ENCODE measurements around the gene HIPK2.

The HIPK2 gene

DNA sequence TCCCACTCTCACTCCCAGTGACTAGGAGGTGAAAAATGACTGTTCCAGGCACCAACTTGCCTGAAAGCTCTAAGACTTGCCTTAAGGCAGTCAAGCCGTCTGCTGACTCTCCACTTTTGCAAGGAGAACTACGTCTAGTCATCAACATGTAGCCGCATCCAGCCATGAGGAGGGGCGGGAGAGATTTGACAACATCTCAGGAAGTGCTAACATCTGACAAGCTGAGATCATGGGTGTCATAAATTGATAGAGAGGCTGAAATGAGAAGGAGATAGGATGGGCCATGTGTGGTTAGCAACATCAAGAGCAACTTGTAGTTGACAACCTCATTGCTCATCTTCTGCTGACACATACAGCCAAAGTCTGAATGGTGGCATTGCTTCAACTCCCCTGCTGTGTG lies 42.3 kb upstream of the HIPK2 start:
- no peak for TF ChIP-seq TCF12 (IDR thresholded peaks at IDR 0.05; ENCODE audit: low read depth)
- TF ChIP-seq, protein P1, sequence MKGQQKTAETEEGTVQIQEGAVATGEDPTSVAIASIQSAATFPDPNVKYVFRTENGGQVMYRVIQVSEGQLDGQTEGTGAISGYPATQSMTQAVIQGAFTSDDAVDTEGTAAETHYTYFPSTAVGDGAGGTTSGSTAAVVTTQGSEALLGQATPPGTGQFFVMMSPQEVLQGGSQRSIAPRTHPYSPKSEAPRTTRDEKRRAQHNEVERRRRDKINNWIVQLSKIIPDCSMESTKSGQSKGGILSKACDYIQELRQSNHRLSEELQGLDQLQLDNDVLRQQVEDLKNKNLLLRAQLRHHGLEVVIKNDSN (IDR thresholded peaks at IDR 0.05): no peak

- no peak for TF ChIP-seq EP300 (IDR thresholded peaks at IDR 0.05; ENCODE audit: borderline replicate concordance)
- TF ChIP-seq, protein P2, sequence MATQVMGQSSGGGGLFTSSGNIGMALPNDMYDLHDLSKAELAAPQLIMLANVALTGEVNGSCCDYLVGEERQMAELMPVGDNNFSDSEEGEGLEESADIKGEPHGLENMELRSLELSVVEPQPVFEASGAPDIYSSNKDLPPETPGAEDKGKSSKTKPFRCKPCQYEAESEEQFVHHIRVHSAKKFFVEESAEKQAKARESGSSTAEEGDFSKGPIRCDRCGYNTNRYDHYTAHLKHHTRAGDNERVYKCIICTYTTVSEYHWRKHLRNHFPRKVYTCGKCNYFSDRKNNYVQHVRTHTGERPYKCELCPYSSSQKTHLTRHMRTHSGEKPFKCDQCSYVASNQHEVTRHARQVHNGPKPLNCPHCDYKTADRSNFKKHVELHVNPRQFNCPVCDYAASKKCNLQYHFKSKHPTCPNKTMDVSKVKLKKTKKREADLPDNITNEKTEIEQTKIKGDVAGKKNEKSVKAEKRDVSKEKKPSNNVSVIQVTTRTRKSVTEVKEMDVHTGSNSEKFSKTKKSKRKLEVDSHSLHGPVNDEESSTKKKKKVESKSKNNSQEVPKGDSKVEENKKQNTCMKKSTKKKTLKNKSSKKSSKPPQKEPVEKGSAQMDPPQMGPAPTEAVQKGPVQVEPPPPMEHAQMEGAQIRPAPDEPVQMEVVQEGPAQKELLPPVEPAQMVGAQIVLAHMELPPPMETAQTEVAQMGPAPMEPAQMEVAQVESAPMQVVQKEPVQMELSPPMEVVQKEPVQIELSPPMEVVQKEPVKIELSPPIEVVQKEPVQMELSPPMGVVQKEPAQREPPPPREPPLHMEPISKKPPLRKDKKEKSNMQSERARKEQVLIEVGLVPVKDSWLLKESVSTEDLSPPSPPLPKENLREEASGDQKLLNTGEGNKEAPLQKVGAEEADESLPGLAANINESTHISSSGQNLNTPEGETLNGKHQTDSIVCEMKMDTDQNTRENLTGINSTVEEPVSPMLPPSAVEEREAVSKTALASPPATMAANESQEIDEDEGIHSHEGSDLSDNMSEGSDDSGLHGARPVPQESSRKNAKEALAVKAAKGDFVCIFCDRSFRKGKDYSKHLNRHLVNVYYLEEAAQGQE (IDR thresholded peaks at IDR 0.05; ENCODE audit: low read depth): no peak
- no peak for TF ChIP-seq TEAD4 (IDR thresholded peaks at IDR 0.05)
- TF ChIP-seq TCF12 (IDR thresholded peaks at IDR 0.05; ENCODE audit: low read depth): no peak
These were observed 39.5 kb upstream of the HIPK2 start for GRCh38 chr7:139817249-139817648.

DNA sequence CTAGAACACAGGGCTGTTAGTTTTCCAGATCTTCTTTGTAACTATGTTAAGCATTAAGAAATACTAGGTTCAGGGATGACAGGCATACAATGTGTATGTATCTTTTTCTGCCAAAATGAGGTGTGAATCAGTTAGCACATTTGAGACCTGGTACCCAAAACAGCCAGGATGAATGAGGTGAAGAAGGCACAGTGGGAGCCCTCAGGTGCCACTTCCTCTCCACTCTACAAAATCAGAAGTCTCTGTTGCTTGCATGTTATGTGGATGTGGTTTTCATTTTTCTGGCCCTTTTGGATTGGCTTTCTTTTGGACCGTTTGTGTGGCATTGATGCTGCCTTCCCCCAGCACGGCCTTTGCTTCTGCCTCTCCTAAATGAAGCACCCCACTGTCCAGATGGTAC lies 35.9 kb upstream of the HIPK2 start:
- TF ChIP-seq, protein P3, sequence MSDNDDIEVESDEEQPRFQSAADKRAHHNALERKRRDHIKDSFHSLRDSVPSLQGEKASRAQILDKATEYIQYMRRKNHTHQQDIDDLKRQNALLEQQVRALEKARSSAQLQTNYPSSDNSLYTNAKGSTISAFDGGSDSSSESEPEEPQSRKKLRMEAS (IDR thresholded peaks at IDR 0.05): no peak
- no peak for TF ChIP-seq ZBTB7A (IDR thresholded peaks at IDR 0.05; ENCODE audit: low read depth)
- no peak for TF ChIP-seq RAD21 (IDR thresholded peaks at IDR 0.05; ENCODE audit: low read depth)
- TF ChIP-seq FOXM1 (IDR thresholded peaks at IDR 0.05; ENCODE audit: borderline replicate concordance, low read depth): no peak
- no peak for TF ChIP-seq EGR1 (IDR thresholded peaks at IDR 0.05)
- no peak for TF ChIP-seq NFIC (IDR thresholded peaks at IDR 0.05)
- no peak for TF ChIP-seq EP300 (IDR thresholded peaks at IDR 0.05; ENCODE audit: borderline replicate concordance)
- no peak for TF ChIP-seq CEBPB (IDR thresholded peaks at IDR 0.05)
- TF ChIP-seq YY1 (IDR thresholded peaks at IDR 0.05; ENCODE audit: low read depth): no peak
- no peak for TF ChIP-seq TEAD4 (IDR thresholded peaks at IDR 0.05)
- TF ChIP-seq, protein P1 (IDR thresholded peaks at IDR 0.05): no peak
- no peak for TF ChIP-seq TCF12 (IDR thresholded peaks at IDR 0.05; ENCODE audit: low read depth)
- TF ChIP-seq, protein P2 (IDR thresholded peaks at IDR 0.05; ENCODE audit: low read depth): no peak
- TF ChIP-seq TAF1 (IDR thresholded peaks at IDR 0.05; ENCODE audit: low read depth): no peak
- TF ChIP-seq CREB1 (IDR thresholded peaks at IDR 0.05; ENCODE audit: low read depth): no peak

- no peak for TF ChIP-seq EGR1 (IDR thresholded peaks at IDR 0.05)
- no peak for TF ChIP-seq CEBPB (IDR thresholded peaks at IDR 0.05)
- TF ChIP-seq RAD21 (IDR thresholded peaks at IDR 0.05; ENCODE audit: low read depth): no peak
- TF ChIP-seq NFIC (IDR thresholded peaks at IDR 0.05): no peak
- no peak for TF ChIP-seq FOXM1 (IDR thresholded peaks at IDR 0.05; ENCODE audit: borderline replicate concordance, low read depth)
- no peak for TF ChIP-seq TAF1 (IDR thresholded peaks at IDR 0.05; ENCODE audit: low read depth)
- no peak for TF ChIP-seq TCF12 (IDR thresholded peaks at IDR 0.05; ENCODE audit: low read depth)
- no peak for TF ChIP-seq TEAD4 (IDR thresholded peaks at IDR 0.05)
- no peak for TF ChIP-seq YY1 (IDR thresholded peaks at IDR 0.05; ENCODE audit: low read depth)
- TF ChIP-seq, protein P1 (IDR thresholded peaks at IDR 0.05): no peak
- TF ChIP-seq ZBTB7A (IDR thresholded peaks at IDR 0.05; ENCODE audit: low read depth): no peak
- TF ChIP-seq, protein P3 (IDR thresholded peaks at IDR 0.05): no peak
These were observed 35.4 kb upstream of the HIPK2 start for GRCh38 chr7:139813151-139813550.

- TF ChIP-seq TCF12 (IDR thresholded peaks at IDR 0.05; ENCODE audit: low read depth) (no peak), ZBTB7A (IDR thresholded peaks at IDR 0.05; ENCODE audit: low read depth) (no peak), FOXM1 (IDR thresholded peaks at IDR 0.05; ENCODE audit: borderline replicate concordance, low read depth) (no peak), EGR1 (IDR thresholded peaks at IDR 0.05) (no peak), CREB1 (IDR thresholded peaks at IDR 0.05; ENCODE audit: low read depth) (no peak), CEBPB (IDR thresholded peaks at IDR 0.05) (no peak), YY1 (IDR thresholded peaks at IDR 0.05; ENCODE audit: low read depth) (no peak), NFIC (IDR thresholded peaks at IDR 0.05) (no peak), TAF1 (IDR thresholded peaks at IDR 0.05; ENCODE audit: low read depth) (no peak), TEAD4 (IDR thresholded peaks at IDR 0.05) (no peak), EP300 (IDR thresholded peaks at IDR 0.05; ENCODE audit: borderline replicate concordance) (no peak), RAD21 (IDR thresholded peaks at IDR 0.05; ENCODE audit: low read depth) (no peak)
- TF ChIP-seq, protein P1 (IDR thresholded peaks at IDR 0.05): no peak
- TF ChIP-seq, protein P3 (IDR thresholded peaks at IDR 0.05): no peak
- TF ChIP-seq, protein P2 (IDR thresholded peaks at IDR 0.05; ENCODE audit: low read depth): no peak
These were observed 33.3 kb upstream of the HIPK2 start for GRCh38 chr7:139811066-139811465.
